WTC11 (cell line): ENCODE measurements around the gene MEGF8.

Experiments used
- ATF1 ChIP-seq: sonication (generic); formaldehyde crosslinking; IDR thresholded peaks from 2 replicates; pipeline ENCODE4 v1.8.1; 2023; ENCODE audit warnings: mild to moderate bottlenecking, moderate library complexity, missing genetic modification reagents
- ATF3 ChIP-seq: sonication (generic); formaldehyde crosslinking; conservative IDR thresholded peaks from 2 replicates; pipeline ENCODE4 v1.8.1; 2022; ENCODE audit warnings: mild to moderate bottlenecking, missing genetic modification reagents
- CBFB ChIP-seq: sonication (generic); formaldehyde crosslinking; IDR thresholded peaks from 2 replicates; pipeline ENCODE4 v1.8.1; 2022; ENCODE audit warnings: mild to moderate bottlenecking, low read depth, missing genetic modification reagents
- CDX4 ChIP-seq: fragments of 250-450 bp; sonication (Bioruptor Pico); IDR thresholded peaks from 2 replicates; pipeline ENCODE4 v1.9.0; 2021; ENCODE audit warnings: moderate library complexity, mild to moderate bottlenecking, inconsistent platforms, borderline replicate concordance
- CTCF ChIP-seq: fragments of 200-600 bp; IDR thresholded peaks from 2 replicates; pipeline ENCODE4 v1.8.0; 2022; ENCODE audit warnings: antibody characterized with exemption
- EMX1 ChIP-seq: fragments of 250-450 bp; sonication (Bioruptor Pico); IDR thresholded peaks from 2 replicates; pipeline ENCODE4 v1.8.0; 2021; ENCODE audit warnings: mild to moderate bottlenecking
- FOXJ3 ChIP-seq: sonication (generic); formaldehyde crosslinking; IDR thresholded peaks from 2 replicates; pipeline ENCODE4 v1.9.0; 2021; ENCODE audit warnings: missing genetic modification reagents, mild to moderate bottlenecking, borderline replicate concordance
- MLX ChIP-seq: sonication (generic); formaldehyde crosslinking; IDR thresholded peaks from 2 replicates; pipeline ENCODE4 v1.8.1; 2023; ENCODE audit warnings: mild to moderate bottlenecking, missing genetic modification reagents, moderate library complexity
- NR2C2 ChIP-seq: sonication (generic); formaldehyde crosslinking; IDR thresholded peaks from 2 replicates; pipeline ENCODE4 v1.8.0; 2022; ENCODE audit warnings: mild to moderate bottlenecking, missing genetic modification reagents
- PREB ChIP-seq: sonication (generic); formaldehyde crosslinking; IDR thresholded peaks from 2 replicates; pipeline ENCODE4 v1.8.1; 2022; ENCODE audit warnings: mild to moderate bottlenecking, missing genetic modification reagents, moderate library complexity, borderline replicate concordance
- USF1 ChIP-seq: sonication (generic); formaldehyde crosslinking; IDR thresholded peaks from 2 replicates; pipeline ENCODE4 v1.8.0; 2022; ENCODE audit warnings: mild to moderate bottlenecking, missing genetic modification reagents
- ZNF263 ChIP-seq: sonication (generic); formaldehyde crosslinking; IDR thresholded peaks from 2 replicates; pipeline ENCODE4 v1.8.1; 2022; ENCODE audit warnings: low read depth, mild to moderate bottlenecking, moderate library complexity, missing genetic modification reagents
- ZNF416 ChIP-seq: fragments of 250-450 bp; sonication (Bioruptor Pico); IDR thresholded peaks from 2 replicates; pipeline ENCODE4 v1.9.0; 2021; ENCODE audit warnings: mild to moderate bottlenecking, inconsistent platforms
- ZNF423 ChIP-seq: fragments of 250-450 bp; sonication (Bioruptor Pico); IDR thresholded peaks from 2 replicates; pipeline ENCODE4 v2.1.2; 2022; ENCODE audit warnings: mild to moderate bottlenecking, moderate library complexity

- TF ChIP-seq ATF1 (CRISPR knock-in tag) = no peak
- TF ChIP-seq ZNF263 (CRISPR knock-in tag) = no peak
- TF ChIP-seq ATF3 (CRISPR knock-in tag) = no peak
- no peak for TF ChIP-seq NR2C2 (CRISPR knock-in tag)
- no peak for TF ChIP-seq FOXJ3 (CRISPR knock-in tag)
- no peak for TF ChIP-seq ZNF423 (CRISPR knock-in tag)
- TF ChIP-seq CTCF = no peak
- no peak for TF ChIP-seq MLX
- no peak for TF ChIP-seq PREB (CRISPR knock-in tag)
- TF ChIP-seq USF1 (CRISPR knock-in tag) = no peak
- TF ChIP-seq ZNF416 (CRISPR knock-in tag) = no peak
- TF ChIP-seq CBFB (CRISPR knock-in tag) = no peak
- no peak for TF ChIP-seq EMX1 (CRISPR knock-in tag)
- no peak for TF ChIP-seq CDX4 (CRISPR knock-in tag)
Measured at GRCh38 chr19:42276821-42277220, 48.6 kb upstream of the MEGF8 start.
